Measurements from ENCODE around the gene PARD3. TPM values are rescaled to one million over a fixed set of nuclear protein-coding genes. Genes with fewer than 3 reads are reported as not detected.
A peak's percentile ranks its signal among the peaks of the same experiment; 100 is the strongest.

Gene PARD3
- total and polyA plus RNA-seq, 2 donors (not counting 3 experiments of a cell fraction or from before 2014, with no cell fraction given), result 7.3 to 24.1 TPM

DNA sequence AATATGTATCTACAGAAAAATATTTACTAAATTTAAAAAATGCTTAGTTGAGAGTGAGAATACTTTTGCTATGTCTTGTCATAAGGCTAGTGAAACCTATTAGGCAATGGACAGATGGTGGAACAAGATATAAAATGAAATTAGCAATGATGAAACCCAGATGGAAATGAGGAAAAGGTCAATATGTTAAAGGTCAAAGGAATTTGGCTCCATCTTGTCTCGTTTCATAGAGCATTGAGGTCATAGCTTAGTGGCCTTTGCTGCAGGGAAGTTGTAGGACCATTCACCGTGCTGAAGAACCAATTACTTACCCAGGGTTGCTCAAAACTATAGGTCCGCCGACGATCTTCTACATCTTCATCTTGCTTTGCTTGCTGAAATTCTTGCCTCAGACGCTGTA lies 683.9 kb downstream of the PARD3 start:
- peak; percentile 43 for FAIRE-seq
- intact Hi-C loops (cut with micrococcal nuclease), result no loop called here
- no TSS peak for BruUV-seq (replicated peaks)
- ChIA-PET POLR2A (no interaction called here), CTCF (interaction anchor here (1.0 kb wide), 1 partner anchor 9 kb away, joined by 3 read pairs; no protein-coding TSS in a partner anchor)
- no peaks in the 10 kb centered on the region for H3K9me3 ChIP-seq (replicated peaks; ENCODE audit: control insufficient read depth, insufficient read depth, low read length)
- dilution Hi-C loops (cut with MboI; ENCODE audit: extremely low pct_ligation_motif_present, low sequenced_read_pairs), result no loop called here
- no peak overlapping the region for H3K9ac ChIP-seq (replicated peaks; ENCODE audit: extremely low read depth, insufficient read depth, low read length)
- H3K9me1 ChIP-seq (replicated peaks; ENCODE audit: control insufficient read depth, extremely low read depth, insufficient read depth, low read length), result no peaks in the 10 kb centered on the region
- peaks cover 9% of the 10 kb centered on the region for H3K4me1 ChIP-seq (ENCODE audit: control insufficient read depth, extremely low read depth, insufficient read depth, low read length)
- no peaks in the 10 kb centered on the region for H3K79me2 ChIP-seq (ENCODE audit: control insufficient read depth, insufficient read depth, low read length)
- H3K4me3 ChIP-seq (replicated peaks in 1 of 3; ENCODE audit: insufficient read depth in 1 of 3, low read depth in 1 of 3, low read length in 3 of 3), result no peak overlapping the region
- no peak for DNase-seq (ENCODE audit: low read depth, low spot score)
- H3K36me3 ChIP-seq (ENCODE audit: control insufficient read depth in 2 of 2, extremely low read depth in 1 of 2, insufficient read depth in 2 of 2, low read length in 2 of 2), result no peaks in the 10 kb centered on the region
- TF ChIP-seq, protein P1, sequence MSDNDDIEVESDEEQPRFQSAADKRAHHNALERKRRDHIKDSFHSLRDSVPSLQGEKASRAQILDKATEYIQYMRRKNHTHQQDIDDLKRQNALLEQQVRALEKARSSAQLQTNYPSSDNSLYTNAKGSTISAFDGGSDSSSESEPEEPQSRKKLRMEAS (IDR thresholded peaks at IDR 0.05; ENCODE audit: insufficient read depth, insufficient read length), result no peak
- TF ChIP-seq GATA2 (IDR thresholded peaks at IDR 0.05; ENCODE audit: insufficient read depth, insufficient read length, low read depth, low read length), result no peak
- no peak for TF ChIP-seq POLR2AphosphoS5 (IDR thresholded peaks at IDR 0.05; ENCODE audit: insufficient read depth, low read depth, low read length)
- TF ChIP-seq JUN (IDR thresholded peaks at IDR 0.05; ENCODE audit: borderline replicate concordance, insufficient read depth, insufficient read length, low read depth), result no peak
- TF ChIP-seq MYC (IDR thresholded peaks at IDR 0.05; ENCODE audit: low read depth, low read length), result no peak
- TF ChIP-seq POLR2A (IDR thresholded peaks at IDR 0.05; ENCODE audit: low read depth, low read length), result no peak
- no peak for TF ChIP-seq FOS (IDR thresholded peaks at IDR 0.05; ENCODE audit: borderline replicate concordance, insufficient read depth, low read length)
- H2AFZ ChIP-seq (ENCODE audit: low read depth, low read length), result no peak overlapping the region
- no peaks in the 10 kb centered on the region for H4K20me1 ChIP-seq (replicated peaks; ENCODE audit: control insufficient read depth, extremely low read depth, insufficient read depth, low read length)
- no peak overlapping the region for H3K27ac ChIP-seq (ENCODE audit: insufficient read depth, low read depth, low read length)
- no peak overlapping the region for H3K4me2 ChIP-seq (ENCODE audit: insufficient read depth, low read length)
- H3K27me3 ChIP-seq (ENCODE audit: control insufficient read depth in 2 of 2, insufficient read depth in 2 of 2, low read length in 2 of 2), result no peaks in the 10 kb centered on the region

DNA sequence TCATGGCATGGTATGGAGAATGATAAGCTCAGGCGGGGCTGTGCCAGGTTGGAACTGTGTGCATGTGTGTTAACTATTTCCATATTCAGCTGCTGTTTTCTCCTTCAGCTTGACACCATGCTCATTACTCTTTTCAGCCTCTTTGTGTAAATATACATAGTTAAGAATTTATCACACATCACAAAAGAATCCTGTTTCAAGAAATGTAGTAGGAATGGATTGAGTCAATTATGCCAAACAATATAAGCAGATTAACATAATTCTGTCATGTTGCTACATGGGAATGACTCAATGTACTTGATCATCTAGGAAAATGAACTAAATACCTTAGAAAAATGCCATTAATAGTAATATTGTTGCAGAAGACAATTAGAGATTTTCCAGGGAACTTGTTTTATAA lies 687.4 kb downstream of the PARD3 start:
- no peak overlapping the region for H2AFZ ChIP-seq (ENCODE audit: low read depth, low read length)
- H3K9ac ChIP-seq (replicated peaks; ENCODE audit: extremely low read depth, insufficient read depth, low read length), result no peak overlapping the region
- CTCF ChIA-PET, result no interaction called here
- no peaks in the 10 kb centered on the region for H3K79me2 ChIP-seq (ENCODE audit: control insufficient read depth, insufficient read depth, low read length)
- no peaks in the 10 kb centered on the region for H3K9me3 ChIP-seq (replicated peaks; ENCODE audit: control insufficient read depth, insufficient read depth, low read length)
- intact Hi-C loops (cut with micrococcal nuclease) (no loop called here), dilution Hi-C loops (cut with MboI; ENCODE audit: extremely low pct_ligation_motif_present, low sequenced_read_pairs) (no loop called here)
- no peaks in the 10 kb centered on the region for H3K9me1 ChIP-seq (replicated peaks; ENCODE audit: control insufficient read depth, extremely low read depth, insufficient read depth, low read length)
- POLR2A ChIA-PET, result no interaction called here
- DNase-seq (ENCODE audit: low read depth, low spot score) (no peak), FAIRE-seq (no peak)
- H4K20me1 ChIP-seq (replicated peaks; ENCODE audit: control insufficient read depth, extremely low read depth, insufficient read depth, low read length), result no peaks in the 10 kb centered on the region
- TF ChIP-seq POLR2A (IDR thresholded peaks at IDR 0.05; ENCODE audit: low read depth, low read length), result no peak
- TF ChIP-seq, protein P2, sequence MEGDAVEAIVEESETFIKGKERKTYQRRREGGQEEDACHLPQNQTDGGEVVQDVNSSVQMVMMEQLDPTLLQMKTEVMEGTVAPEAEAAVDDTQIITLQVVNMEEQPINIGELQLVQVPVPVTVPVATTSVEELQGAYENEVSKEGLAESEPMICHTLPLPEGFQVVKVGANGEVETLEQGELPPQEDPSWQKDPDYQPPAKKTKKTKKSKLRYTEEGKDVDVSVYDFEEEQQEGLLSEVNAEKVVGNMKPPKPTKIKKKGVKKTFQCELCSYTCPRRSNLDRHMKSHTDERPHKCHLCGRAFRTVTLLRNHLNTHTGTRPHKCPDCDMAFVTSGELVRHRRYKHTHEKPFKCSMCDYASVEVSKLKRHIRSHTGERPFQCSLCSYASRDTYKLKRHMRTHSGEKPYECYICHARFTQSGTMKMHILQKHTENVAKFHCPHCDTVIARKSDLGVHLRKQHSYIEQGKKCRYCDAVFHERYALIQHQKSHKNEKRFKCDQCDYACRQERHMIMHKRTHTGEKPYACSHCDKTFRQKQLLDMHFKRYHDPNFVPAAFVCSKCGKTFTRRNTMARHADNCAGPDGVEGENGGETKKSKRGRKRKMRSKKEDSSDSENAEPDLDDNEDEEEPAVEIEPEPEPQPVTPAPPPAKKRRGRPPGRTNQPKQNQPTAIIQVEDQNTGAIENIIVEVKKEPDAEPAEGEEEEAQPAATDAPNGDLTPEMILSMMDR (IDR thresholded peaks at IDR 0.05; ENCODE audit: extremely low read depth in 1 of 2, insufficient read depth in 1 of 2, low read depth in 1 of 2, low read length in 2 of 2), result no peak
- TF ChIP-seq JUN (IDR thresholded peaks at IDR 0.05; ENCODE audit: borderline replicate concordance, insufficient read depth, insufficient read length, low read depth), result no peak
- TF ChIP-seq, protein P1 (IDR thresholded peaks at IDR 0.05; ENCODE audit: insufficient read depth, insufficient read length), result no peak
- TF ChIP-seq FOS (IDR thresholded peaks at IDR 0.05; ENCODE audit: borderline replicate concordance, insufficient read depth, low read length), result no peak
- TF ChIP-seq POLR2AphosphoS5 (IDR thresholded peaks at IDR 0.05; ENCODE audit: insufficient read depth, low read depth, low read length), result no peak
- no peak for TF ChIP-seq EZH2 (IDR thresholded peaks at IDR 0.05; ENCODE audit: borderline replicate concordance, low read depth, low read length, severe bottlenecking)
- no peak for TF ChIP-seq MYC (IDR thresholded peaks at IDR 0.05; ENCODE audit: low read depth, low read length)
- no peak for TF ChIP-seq GATA2 (IDR thresholded peaks at IDR 0.05; ENCODE audit: insufficient read depth, insufficient read length, low read depth, low read length)
- no peak overlapping the region for H3K27ac ChIP-seq (ENCODE audit: insufficient read depth, low read depth, low read length)
- no peaks in the 10 kb centered on the region for H3K36me3 ChIP-seq (ENCODE audit: control insufficient read depth in 2 of 2, extremely low read depth in 1 of 2, insufficient read depth in 2 of 2, low read length in 2 of 2)
- H3K4me3 ChIP-seq (replicated peaks in 1 of 3; ENCODE audit: insufficient read depth in 1 of 3, low read depth in 1 of 3, low read length in 3 of 3), result no peak overlapping the region
- BruUV-seq (replicated peaks), result no TSS peak
- no peak overlapping the region for H3K4me2 ChIP-seq (ENCODE audit: insufficient read depth, low read length)
- H3K4me1 ChIP-seq (ENCODE audit: control insufficient read depth, extremely low read depth, insufficient read depth, low read length), result peaks cover 21% of the 10 kb centered on the region
- H3K27me3 ChIP-seq (ENCODE audit: control insufficient read depth in 2 of 2, insufficient read depth in 2 of 2, low read length in 2 of 2), result no peaks in the 10 kb centered on the region
